Gastrocnemius medialis (tissue), 4 donors: ENCODE measurements around the gene GRID1.

Source experiments
- CTCF ChIP-seq, 5 experiments: fragments of 450-650 bp in 3 of 5; fragments of 200-600 bp in 2 of 5; sonication (generic) in 2 of 5; IDR thresholded peaks in 4 of 5; conservative IDR thresholded peaks in 1 of 5; 1 replicate in 4 of 5; 2 replicates in 1 of 5; pipeline ENCODE4 v1.5.1; 2016 to 2019; ENCODE audit warnings: antibody characterized with exemption in 5 of 5, mild to moderate bottlenecking in 3 of 5, moderate library complexity in 3 of 5
- POLR2A ChIP-seq, 2 donors: fragments of 450-650 bp; IDR thresholded peaks; one replicate each; pipeline ENCODE4 v1.6.1; 2017; ENCODE audit warnings: antibody characterized with exemption in 2 of 2, mild to moderate bottlenecking in 2 of 2, moderate library complexity in 2 of 2

- TF ChIP-seq CTCF (IDR thresholded peaks at IDR 0.05 in 4 of 5, conservative IDR thresholded peaks at IDR 0.05 in 1 of 5): no peak
- no peak for TF ChIP-seq POLR2A (IDR thresholded peaks at IDR 0.05)
These were observed 30.5 kb upstream of the GRID1 start for GRCh38 chr10:86397120-86397519.
